Hepatocyte (in vitro differentiated cells): ENCODE measurements around the gene MIEF1.

Source experiments
- CTCF ChIP-seq: fragments of 200-600 bp; sonication (generic); IDR thresholded peaks from 2 replicates; pipeline ENCODE4 v1.5.1; 2016; ENCODE audit warnings: antibody characterized with exemption, mild to moderate bottlenecking; ENCODE audit not compliant: poor library complexity
- EZH2 ChIP-seq: fragments of 200-600 bp; sonication (generic); IDR thresholded peaks from 2 replicates; pipeline ENCODE4 v1.6.1; 2016; ENCODE audit warnings: antibody characterized with exemption, mild to moderate bottlenecking, borderline replicate concordance
- EZH2phosphoT487 ChIP-seq: fragments of 200-600 bp; sonication (generic); IDR thresholded peaks from one replicate; pipeline ENCODE4 v1.6.1; 2018; ENCODE audit warnings: antibody characterized with exemption, mild to moderate bottlenecking, low read depth, moderate library complexity; ENCODE audit not compliant: unreplicated experiment, severe bottlenecking

GRCh38 chr22:39518996-39519680 is 17.0 kb downstream of the MIEF1 start:
- no peak for TF ChIP-seq CTCF
- TF ChIP-seq EZH2 = no peak
- TF ChIP-seq EZH2phosphoT487 = no peak
